ENCODE measurements around the gene SH3GLB1.

SH3GLB1 gene

GRCh38 chr1:86733340-86733739 lies 29.0 kb downstream of the SH3GLB1 start:
- no peak for DNase-seq (ENCODE audit: low read depth)

GRCh38 chr1:86739648-86740509 lies 35.5 kb downstream of the SH3GLB1 start:
- no peak for DNase-seq (ENCODE audit: low read depth)

GRCh38 chr1:86741947-86742572 lies 37.7 kb downstream of the SH3GLB1 start:
- no peak for DNase-seq (ENCODE audit: low read depth)

- DNase-seq (ENCODE audit: low read depth) = no peak
Observed at GRCh38 chr1:86747304-86747703, 42.9 kb downstream of the SH3GLB1 start.

GRCh38 chr1:86748622-86749373 lies 44.4 kb downstream of the SH3GLB1 start:
- no peak for DNase-seq (ENCODE audit: low read depth)

- no peak for DNase-seq (ENCODE audit: low read depth)
Observed at GRCh38 chr1:86750076-86750475, 45.7 kb downstream of the SH3GLB1 start.

- DNase-seq (ENCODE audit: low read depth) = no peak
Observed at GRCh38 chr1:86750530-86750929, 46.2 kb downstream of the SH3GLB1 start.

- no peak for DNase-seq (ENCODE audit: low read depth)
Observed at GRCh38 chr1:86751923-86752322, 47.5 kb downstream of the SH3GLB1 start.

GRCh38 chr1:86753700-86754099 lies 49.3 kb downstream of the SH3GLB1 start:
- DNase-seq (ENCODE audit: low read depth) = no peak

- no peak for DNase-seq (ENCODE audit: low read depth)
Observed at GRCh38 chr1:86754265-86754974, 50.0 kb downstream of the SH3GLB1 start.

- no peak for DNase-seq (ENCODE audit: low read depth)
Observed at GRCh38 chr1:86756062-86756406, 51.7 kb downstream of the SH3GLB1 start.

- DNase-seq (ENCODE audit: low read depth) = no peak
Observed at GRCh38 chr1:86757272-86757984, 53.1 kb downstream of the SH3GLB1 start.

- DNase-seq (ENCODE audit: low read depth) = no peak
Observed at GRCh38 chr1:86758570-86758969, 54.2 kb downstream of the SH3GLB1 start.

- DNase-seq (ENCODE audit: low read depth) = no peak
Observed at GRCh38 chr1:86760199-86760598, 55.8 kb downstream of the SH3GLB1 start.

GRCh38 chr1:86762336-86762735 lies 58.0 kb downstream of the SH3GLB1 start:
- DNase-seq (ENCODE audit: low read depth) = no peak

GRCh38 chr1:86764523-86764922 lies 60.1 kb downstream of the SH3GLB1 start:
- no peak for DNase-seq (ENCODE audit: low read depth)

- no peak for DNase-seq (ENCODE audit: low read depth)
Observed at GRCh38 chr1:86765073-86765472, 60.7 kb downstream of the SH3GLB1 start.

GRCh38 chr1:86765674-86766073 lies 61.3 kb downstream of the SH3GLB1 start:
- no peak for DNase-seq (ENCODE audit: low read depth)

GRCh38 chr1:86768554-86768953 lies 64.2 kb downstream of the SH3GLB1 start:
- DNase-seq (ENCODE audit: low read depth) = no peak

- DNase-seq (ENCODE audit: low read depth) = no peak
Observed at GRCh38 chr1:86769065-86769464, 64.7 kb downstream of the SH3GLB1 start.

Measured in stimulated activated CD8-positive, alpha-beta memory T cell treated with anti-CD3 and anti-CD28 coated beads, Interleukin-12 subunit alpha, Interleukin-12 subunit beta, amount 100 ng/mL, for 4 hours (primary cell).